GM23338 (cell line): Measurements from ENCODE around the gene CDK14. TPM values are rescaled to one million over a fixed set of nuclear protein-coding genes. Genes with fewer than 3 reads are reported as not detected.

Source experiments
- ATAC-seq: fragments of 200-7000 bp; cut with Tn5 transposase; 3 replicates; pipeline ENCODE4 v1.9.1; 2020
- DNase-seq: peaks from one replicate; pipeline ENCODE4 v3.0.0-alpha.2; 2015; ENCODE audit warnings: low spot score
- H2AFZ ChIP-seq: fragments of 200-600 bp; sonication (generic); 2 replicates; pipeline ENCODE4 v1.8.0; 2016; ENCODE audit warnings: antibody characterized with exemption, mild to moderate bottlenecking, moderate library complexity
- H3F3A ChIP-seq: fragments of 200-600 bp; sonication (generic); replicated peaks from 2 replicates; pipeline ENCODE4 v1.8.0; 2017; ENCODE audit warnings: antibody characterized with exemption, mixed run types, low read depth
- H3K27ac ChIP-seq: fragments of 200-600 bp; sonication (generic); 2 replicates; pipeline ENCODE4 v1.6.1; 2016; ENCODE audit warnings: low read depth
- H3K27me3 ChIP-seq: fragments of 200-600 bp; sonication (generic); 2 replicates; pipeline ENCODE4 v1.8.0; 2016; ENCODE audit warnings: mild to moderate bottlenecking, mixed run types, moderate library complexity; ENCODE audit not compliant: insufficient read depth
- H3K36me3 ChIP-seq: fragments of 200-600 bp; sonication (generic); 2 replicates; pipeline ENCODE4 v1.8.0; 2016; ENCODE audit warnings: mild to moderate bottlenecking; ENCODE audit not compliant: insufficient read depth
- H3K4me1 ChIP-seq: fragments of 200-600 bp; sonication (generic); 2 replicates; pipeline ENCODE4 v1.8.0; 2016; ENCODE audit warnings: mild to moderate bottlenecking, moderate library complexity; ENCODE audit not compliant: insufficient read depth
- H3K4me2 ChIP-seq: fragments of 200-600 bp; sonication (generic); 2 replicates; pipeline ENCODE4 v1.7.1; 2017; ENCODE audit warnings: mixed run types
- H3K4me3 ChIP-seq: fragments of 200-600 bp; sonication (generic); 2 replicates; pipeline ENCODE4 v1.6.1; 2016; ENCODE audit warnings: mixed run types
- H3K79me2 ChIP-seq: fragments of 200-600 bp; sonication (generic); replicated peaks from 2 replicates; pipeline ENCODE4 v1.8.0; 2017; ENCODE audit warnings: mild to moderate bottlenecking; ENCODE audit not compliant: insufficient read depth
- H3K9me2 ChIP-seq: fragments of 200-600 bp; sonication (generic); 2 replicates; pipeline ENCODE4 v1.8.0; 2017; ENCODE audit not compliant: insufficient read depth
- H4K20me1 ChIP-seq: fragments of 200-600 bp; sonication (generic); replicated peaks from 2 replicates; pipeline ENCODE4 v1.8.0; 2017; ENCODE audit warnings: mild to moderate bottlenecking; ENCODE audit not compliant: insufficient read depth
- H3K27ac Mint-ChIP-seq: 2 replicates; pipeline ENCODE4 v1.8.0; 2020; ENCODE audit warnings: inconsistent platforms, mild to moderate bottlenecking, moderate library complexity, mixed read lengths
- H3K27me3 Mint-ChIP-seq: 3 replicates; pipeline ENCODE4 v1.8.0; 2022; ENCODE audit warnings: low read depth, mild to moderate bottlenecking, moderate library complexity, mixed read lengths, inconsistent platforms; ENCODE audit not compliant: insufficient read depth, poor library complexity
- H3K36me3 Mint-ChIP-seq: 3 replicates; pipeline ENCODE4 v1.8.0; 2021; ENCODE audit warnings: low read depth, mild to moderate bottlenecking, inconsistent platforms, moderate library complexity, mixed read lengths
- H3K4me1 Mint-ChIP-seq: 3 replicates; pipeline ENCODE4 v1.8.0; 2020; ENCODE audit warnings: mild to moderate bottlenecking, inconsistent platforms, mixed read lengths
- H3K4me3 Mint-ChIP-seq: 3 replicates; pipeline ENCODE4 v1.8.0; 2021; ENCODE audit warnings: moderate library complexity, mild to moderate bottlenecking, inconsistent platforms, mixed read lengths
- H3K9me3 Mint-ChIP-seq: 3 replicates; pipeline ENCODE4 v1.8.0; 2020; ENCODE audit warnings: moderate library complexity, mild to moderate bottlenecking, inconsistent platforms, mixed read lengths
- CREB1 ChIP-seq: fragments of 250-450 bp; sonication (Bioruptor Pico); IDR thresholded peaks from 2 replicates; pipeline ENCODE4 v1.5.0; 2020; ENCODE audit warnings: low read depth, mild to moderate bottlenecking, moderate library complexity
- CTCF ChIP-seq, 2 experiments: fragments of 200-600 bp in 1 of 2; sonication (generic) in 1 of 2; conservative IDR thresholded peaks; 2 replicates each; pipeline versions ENCODE4 v1.5.1 to v1.6.1; 2016 to 2017; ENCODE audit warnings: antibody characterized with exemption in 2 of 2, low read depth in 2 of 2, mild to moderate bottlenecking in 2 of 2, moderate library complexity in 1 of 2
- EZH2 ChIP-seq: fragments of 200-600 bp; sonication (generic); IDR thresholded peaks from one replicate; pipeline ENCODE4 v1.8.0; 2017; ENCODE audit warnings: antibody characterized with exemption, mild to moderate bottlenecking, low read depth; ENCODE audit not compliant: unreplicated experiment
- EZH2phosphoT487 ChIP-seq: fragments of 200-600 bp; sonication (generic); IDR thresholded peaks from one replicate; pipeline ENCODE4 v1.8.1; 2018; ENCODE audit warnings: antibody characterized with exemption; ENCODE audit not compliant: unreplicated experiment
- JUNB ChIP-seq: IDR thresholded peaks from one replicate; pipeline ENCODE4 v1.6.1; 2016; ENCODE audit warnings: antibody characterized with exemption; ENCODE audit not compliant: unreplicated experiment
- NANOG ChIP-seq: IDR thresholded peaks from 2 replicates; pipeline ENCODE4 v1.6.1; 2016; ENCODE audit warnings: antibody characterized with exemption, borderline replicate concordance
- POLR2AphosphoS5 ChIP-seq: IDR thresholded peaks from 2 replicates; pipeline ENCODE4 v1.6.1; 2016; ENCODE audit warnings: antibody characterized with exemption, low read depth
- REST ChIP-seq: IDR thresholded peaks from one replicate; pipeline ENCODE4 v1.6.1; 2018; ENCODE audit warnings: antibody characterized with exemption; ENCODE audit not compliant: unreplicated experiment
- STAT1 ChIP-seq: IDR thresholded peaks from one replicate; pipeline ENCODE4 v1.6.1; 2016; ENCODE audit warnings: antibody characterized with exemption; ENCODE audit not compliant: unreplicated experiment
- ZNF331 ChIP-seq: fragments of 250-450 bp; sonication (Bioruptor Pico); IDR thresholded peaks from 2 replicates; pipeline ENCODE4 v1.5.0; 2020; ENCODE audit warnings: low read depth, mild to moderate bottlenecking, moderate library complexity
- polyA plus RNA-seq: library from polyadenylated mRNA; unstranded; fragments of >200 nt; fragmentation: Nextera tagmentation; extraction: Ambion mirVana; gene quantifications from 2 replicates; pipeline ENCODE4 v1.2.1, GENCODE V29; 2016
- total RNA-seq: library from RNA; depleted of rRNA; stranded (reverse); fragments of >200 nt; shearing (Covaris generic); gene quantifications from 2 replicates; pipeline ENCODE4 v1.2.3, GENCODE V29; 2014
- TF ChIP-seq, protein P1 (sequence below): IDR thresholded peaks from 2 replicates; pipeline ENCODE4 v1.6.1; 2016; ENCODE audit warnings: antibody characterized with exemption

CDK14 gene
- total and polyA plus RNA-seq, 2 experiments from 2014 or later = 11.2 to 24.0 TPM

DNA sequence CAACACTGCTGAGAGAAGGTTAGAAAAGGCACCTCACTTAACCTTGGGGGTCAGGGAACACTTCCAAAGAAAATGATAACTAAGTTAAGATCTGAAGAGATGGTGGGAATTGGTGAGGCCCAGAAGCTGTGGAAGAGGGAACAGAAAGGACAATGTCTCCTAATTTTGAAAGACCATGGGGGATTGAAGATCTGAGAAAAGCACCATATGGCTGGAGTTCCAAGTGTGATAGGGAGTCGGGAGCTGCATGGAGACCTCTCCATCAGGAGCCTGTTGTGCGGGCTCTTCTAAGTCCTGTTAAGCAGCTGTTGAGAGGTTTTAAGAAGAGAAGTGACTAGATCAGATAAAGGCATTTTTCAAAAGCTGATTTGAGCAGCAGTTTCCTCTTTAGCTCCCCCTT, 254.3 kb downstream of the CDK14 start (continued):
- TF ChIP-seq REST = no peak
- no peak for TF ChIP-seq NANOG
- no peak for TF ChIP-seq JUNB
- TF ChIP-seq EZH2phosphoT487 = no peak
- TF ChIP-seq CTCF (conservative IDR thresholded peaks at IDR 0.05; ENCODE audit: low read depth in 2 of 2) = no peak
- no peak for TF ChIP-seq POLR2AphosphoS5

- H3K27me3 ChIP-seq = no peaks in the 10 kb centered on the region
- Mint-ChIP-seq H3K36me3 (no peaks in the 10 kb centered on the region; the same call in 2 of the 3 replicates), H3K4me3 (no peak overlapping the region), H3K27ac (no peak overlapping the region; the same call in 1 of the 2 replicates), H3K27me3 (no peaks in the 10 kb centered on the region), H3K4me1 (peaks cover 21% of the 10 kb centered on the region), H3K9me3 (no peaks in the 10 kb centered on the region; the same call in 2 of the 3 replicates)
- H3K79me2 ChIP-seq = no peaks in the 10 kb centered on the region
- ATAC-seq = no peak
- DNase-seq = no peak
- TF ChIP-seq CREB1 (no peak), EZH2 (no peak), POLR2AphosphoS5 (no peak), STAT1 (no peak), ZNF331 (CRISPR knock-in tag) (no peak), CTCF (conservative IDR thresholded peaks at IDR 0.05; ENCODE audit: low read depth in 2 of 2) (no peak), NANOG (no peak), JUNB (no peak)
- TF ChIP-seq, protein P1, sequence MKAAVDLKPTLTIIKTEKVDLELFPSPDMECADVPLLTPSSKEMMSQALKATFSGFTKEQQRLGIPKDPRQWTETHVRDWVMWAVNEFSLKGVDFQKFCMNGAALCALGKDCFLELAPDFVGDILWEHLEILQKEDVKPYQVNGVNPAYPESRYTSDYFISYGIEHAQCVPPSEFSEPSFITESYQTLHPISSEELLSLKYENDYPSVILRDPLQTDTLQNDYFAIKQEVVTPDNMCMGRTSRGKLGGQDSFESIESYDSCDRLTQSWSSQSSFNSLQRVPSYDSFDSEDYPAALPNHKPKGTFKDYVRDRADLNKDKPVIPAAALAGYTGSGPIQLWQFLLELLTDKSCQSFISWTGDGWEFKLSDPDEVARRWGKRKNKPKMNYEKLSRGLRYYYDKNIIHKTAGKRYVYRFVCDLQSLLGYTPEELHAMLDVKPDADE = no peak
- H3K27ac ChIP-seq = no peak overlapping the region
- H4K20me1 ChIP-seq = no peaks in the 10 kb centered on the region
- no peaks in the 10 kb centered on the region for H3K4me1 ChIP-seq
- no peak overlapping the region for H2AFZ ChIP-seq
- no peaks in the 10 kb centered on the region; the same call in 1 of the 2 replicates for H3K9me2 ChIP-seq
- H3K4me2 ChIP-seq = no peak overlapping the region
- no peak overlapping the region for H3K4me3 ChIP-seq
- H3F3A ChIP-seq = no peaks in the 10 kb centered on the region
- H3K36me3 ChIP-seq = no peaks in the 10 kb centered on the region
These were observed 257.1 kb downstream of the CDK14 start for GRCh38 chr7:90853205-90853604.
